DND-41 (cell line): ENCODE results near the gene CNTN3.

Experiments
- EZH2 ChIP-seq: IDR thresholded peaks from 3 replicates; pipeline ENCODE4 v1.6.1; 2012; ENCODE audit warnings: borderline replicate concordance, low read depth, mild to moderate bottlenecking, moderate library complexity, low read length, inconsistent platforms; ENCODE audit not compliant: severe bottlenecking
- TF ChIP-seq, protein P1 (sequence below): IDR thresholded peaks from 2 replicates; pipeline ENCODE4 v1.5.1; 2012; ENCODE audit warnings: borderline replicate concordance, low read length, moderate library complexity, mild to moderate bottlenecking; ENCODE audit not compliant: poor library complexity, severe bottlenecking; ENCODE audit errors: extremely low read depth

DNA sequence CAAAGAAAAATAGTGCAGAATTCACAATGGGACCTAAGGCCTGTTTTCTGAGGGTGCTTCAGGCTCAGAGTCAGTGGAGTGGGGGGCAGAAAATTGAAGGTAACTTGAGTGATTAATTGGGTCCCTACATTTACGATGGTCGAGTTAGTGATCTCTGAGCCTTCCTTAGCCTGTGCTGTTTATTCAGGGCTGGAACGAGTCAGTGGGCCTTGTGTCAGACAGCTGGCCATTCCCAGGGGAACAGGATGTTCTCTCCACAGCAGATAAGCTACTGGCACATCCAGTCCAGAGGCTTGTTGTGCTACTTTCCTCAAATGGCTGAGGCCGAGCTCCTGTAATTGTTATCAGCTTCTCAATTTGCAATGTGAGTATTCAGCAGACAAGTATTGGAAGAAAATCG is 29.2 kb upstream of the CNTN3 start:
- TF ChIP-seq, protein P1, sequence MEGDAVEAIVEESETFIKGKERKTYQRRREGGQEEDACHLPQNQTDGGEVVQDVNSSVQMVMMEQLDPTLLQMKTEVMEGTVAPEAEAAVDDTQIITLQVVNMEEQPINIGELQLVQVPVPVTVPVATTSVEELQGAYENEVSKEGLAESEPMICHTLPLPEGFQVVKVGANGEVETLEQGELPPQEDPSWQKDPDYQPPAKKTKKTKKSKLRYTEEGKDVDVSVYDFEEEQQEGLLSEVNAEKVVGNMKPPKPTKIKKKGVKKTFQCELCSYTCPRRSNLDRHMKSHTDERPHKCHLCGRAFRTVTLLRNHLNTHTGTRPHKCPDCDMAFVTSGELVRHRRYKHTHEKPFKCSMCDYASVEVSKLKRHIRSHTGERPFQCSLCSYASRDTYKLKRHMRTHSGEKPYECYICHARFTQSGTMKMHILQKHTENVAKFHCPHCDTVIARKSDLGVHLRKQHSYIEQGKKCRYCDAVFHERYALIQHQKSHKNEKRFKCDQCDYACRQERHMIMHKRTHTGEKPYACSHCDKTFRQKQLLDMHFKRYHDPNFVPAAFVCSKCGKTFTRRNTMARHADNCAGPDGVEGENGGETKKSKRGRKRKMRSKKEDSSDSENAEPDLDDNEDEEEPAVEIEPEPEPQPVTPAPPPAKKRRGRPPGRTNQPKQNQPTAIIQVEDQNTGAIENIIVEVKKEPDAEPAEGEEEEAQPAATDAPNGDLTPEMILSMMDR: no peak
- TF ChIP-seq EZH2: no peak
